Activated gamma-delta T cell treated with Interleukin-2 at 50 U/mL for 16 hours (primary cell): ENCODE measurements around the gene BHLHE40.
"Not testable (repeated sequence)": the region's sequence is repeated elsewhere in the genome, so short reads cannot be mapped to it uniquely, and the experiment has no call there.

Experiments
- DNase-seq: peaks from one replicate; pipeline ENCODE4 v3.0.0-alpha.2; 2020

The BHLHE40 gene

DNA sequence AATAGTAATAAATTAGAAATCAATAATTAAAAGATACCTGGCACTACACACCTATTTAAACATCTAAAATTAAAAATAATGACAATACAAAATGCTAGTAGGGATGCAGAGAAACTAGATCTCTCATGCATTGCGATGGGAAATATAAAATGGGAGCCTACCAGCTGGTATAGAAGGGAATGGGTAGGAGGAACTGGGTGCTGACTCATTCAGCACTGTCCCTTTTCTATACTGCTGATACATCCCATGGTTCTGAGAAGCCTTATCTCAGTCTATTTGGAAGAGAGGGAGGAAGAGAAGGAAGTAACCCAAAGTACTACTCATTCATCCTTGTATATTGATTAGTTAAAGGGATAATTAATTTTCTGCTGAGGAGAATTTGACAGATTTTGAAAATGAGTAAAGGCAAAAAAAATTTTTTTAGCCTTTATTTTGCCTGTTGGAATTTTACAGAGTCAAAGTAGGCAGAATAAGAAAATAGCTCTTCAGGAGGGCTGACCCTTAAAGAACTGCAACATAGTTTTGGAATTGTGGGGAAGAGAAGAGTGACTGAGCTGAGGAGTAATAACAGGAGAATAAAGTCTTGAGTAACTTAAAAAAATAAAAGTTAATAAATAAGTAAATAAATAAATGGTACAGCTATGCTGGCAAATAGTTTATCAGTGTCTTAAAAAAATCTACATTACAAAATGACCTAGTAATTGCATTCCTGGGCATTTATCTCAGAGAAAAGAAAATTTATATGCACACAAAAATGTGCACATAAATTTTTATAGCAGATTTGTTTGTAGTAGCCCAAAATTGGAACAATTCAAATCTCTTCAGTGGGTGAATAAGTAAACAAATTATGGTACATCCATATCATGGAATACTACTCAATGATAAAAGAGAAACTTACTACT is 15.3 kb upstream of the BHLHE40 start:
- DNase-seq: no peak

DNA sequence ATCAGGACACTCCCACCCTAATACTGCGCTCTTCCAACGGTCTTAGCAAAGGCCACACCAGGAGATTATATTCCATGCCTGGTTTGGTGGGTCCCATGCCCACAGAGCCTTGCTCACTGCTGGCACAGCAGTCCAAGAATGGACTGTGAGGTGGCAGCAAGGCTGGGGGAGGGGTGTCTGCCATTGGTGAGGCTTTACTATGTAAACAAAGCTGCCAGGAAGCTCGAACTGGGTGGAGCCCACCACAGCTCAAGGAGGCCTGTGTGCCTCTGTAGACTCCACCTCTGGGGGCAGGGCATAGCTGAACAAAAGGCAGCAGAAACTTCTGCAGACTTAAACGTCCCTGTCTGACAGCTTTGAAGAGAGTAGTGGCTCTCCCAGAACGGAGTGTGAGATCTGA is 13.2 kb upstream of the BHLHE40 start:
- DNase-seq: peak; percentile 59

- not testable (repeated sequence) for DNase-seq
Observed at GRCh38 chr3:4967683-4968082, 11.6 kb upstream of the BHLHE40 start.

DNA sequence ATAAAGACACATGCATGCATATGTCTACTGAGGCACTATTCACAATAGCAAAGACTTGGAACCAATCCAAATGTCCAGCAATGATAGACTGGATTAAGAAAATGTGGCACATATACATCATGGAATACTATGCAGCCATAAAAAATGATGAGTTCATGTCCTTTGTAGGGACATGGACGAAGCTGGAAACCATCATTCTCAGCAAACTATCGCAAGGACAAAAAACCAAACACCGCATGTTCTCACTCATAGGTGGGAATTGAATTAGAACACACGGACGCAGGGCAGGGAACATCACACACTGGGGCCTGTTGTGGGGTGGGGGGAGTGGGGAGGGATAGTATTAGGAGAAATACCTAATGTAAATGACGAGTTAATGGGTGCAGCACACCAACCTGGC is 7.8 kb upstream of the BHLHE40 start:
- DNase-seq: not testable (repeated sequence)

GRCh38 chr3:4971838-4972237 is 7.4 kb upstream of the BHLHE40 start:
- DNase-seq: no peak

GRCh38 chr3:4972652-4973643 is 6.3 kb upstream of the BHLHE40 start:
- no peak for DNase-seq

DNA sequence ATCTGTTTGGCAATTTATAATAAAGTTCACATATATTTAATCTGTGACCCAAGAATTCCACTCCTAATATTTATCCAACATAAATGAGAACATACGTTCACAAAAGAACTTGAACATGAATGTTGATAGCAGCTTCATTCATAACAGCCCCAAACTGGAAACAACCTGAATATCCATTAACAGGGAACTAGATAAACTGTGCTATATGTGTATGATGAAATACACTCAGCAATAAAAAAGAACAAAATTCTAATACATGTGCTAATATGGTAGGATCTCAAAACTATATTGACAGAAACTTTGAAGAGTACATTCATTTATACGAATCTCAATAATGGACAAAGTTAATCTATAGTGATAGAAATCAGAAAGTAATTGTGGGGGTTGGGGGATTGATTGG is 5.1 kb upstream of the BHLHE40 start:
- no peak for DNase-seq

GRCh38 chr3:4976109-4976508 is 3.1 kb upstream of the BHLHE40 start:
- no peak for DNase-seq

DNA sequence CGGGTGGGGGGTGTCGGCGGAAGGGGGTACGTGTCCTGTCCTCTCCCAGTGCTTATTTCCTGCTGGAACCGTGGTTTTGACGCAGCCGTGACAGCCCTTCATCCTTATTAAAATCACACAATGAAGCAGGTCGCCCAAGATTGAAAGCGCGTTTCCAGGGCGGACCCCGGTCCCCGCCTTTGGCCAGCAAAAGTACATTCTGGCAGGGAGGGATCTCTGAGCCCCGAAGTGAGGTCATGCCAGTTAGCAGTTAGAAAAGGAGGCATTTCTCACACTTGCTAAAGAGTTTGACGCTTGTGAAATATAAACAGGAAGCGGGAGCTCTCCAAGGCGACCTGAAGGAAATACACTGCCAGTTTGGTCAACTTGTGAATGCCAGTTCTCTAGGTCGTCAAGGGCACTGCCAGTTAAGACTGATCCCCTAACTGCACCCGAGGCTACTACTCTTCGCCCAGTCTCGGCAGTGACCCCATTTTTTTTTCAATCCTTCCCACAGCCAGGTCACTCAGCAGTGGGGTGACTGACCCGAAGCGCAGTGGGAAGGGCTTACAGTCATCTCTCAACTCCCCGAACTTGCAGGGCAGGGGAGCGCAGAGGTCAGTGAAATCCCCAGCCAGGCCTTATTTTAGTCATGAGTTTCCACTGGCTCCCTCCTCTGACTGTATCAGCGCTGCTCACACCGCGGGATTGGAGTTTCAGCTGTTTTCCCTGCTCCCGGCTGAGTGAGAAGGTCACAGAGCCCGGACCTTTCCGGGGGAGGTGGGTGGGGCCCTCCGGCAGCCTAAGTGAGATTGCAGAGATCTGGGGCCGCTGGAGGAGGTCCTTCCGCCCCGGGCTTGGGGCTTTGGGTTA is 2.0 kb upstream of the BHLHE40 start:
- peak; percentile 56 for DNase-seq

- DNase-seq: no peak
Observed at GRCh38 chr3:4977853-4978203, 1.4 kb upstream of the BHLHE40 start.

- peak; percentile 72 for DNase-seq
Observed at GRCh38 chr3:4978204-4978965, 852 bp upstream of the BHLHE40 start.

DNA sequence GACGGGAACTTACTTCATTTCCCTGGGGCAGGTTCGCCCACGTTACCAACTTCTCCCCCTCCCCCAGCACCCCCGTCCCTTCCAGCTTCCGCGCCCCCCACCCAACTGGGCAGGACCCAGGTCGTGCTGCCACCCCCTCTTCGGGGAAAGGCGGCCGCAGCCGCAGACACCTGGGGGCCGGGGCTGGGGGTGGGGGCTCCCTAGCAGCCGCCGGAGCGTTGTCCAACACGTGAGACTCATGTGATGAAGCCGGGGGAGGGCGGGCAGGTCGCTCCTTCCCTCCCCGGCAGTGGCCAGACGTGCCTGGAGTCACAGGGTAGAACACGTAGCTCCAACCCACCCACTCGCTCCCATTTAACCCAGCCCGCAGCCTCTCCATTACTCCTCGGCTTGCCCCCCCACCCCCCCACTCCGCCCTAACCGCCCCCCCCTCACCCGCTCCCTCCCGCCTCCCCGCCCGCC is 240 bp upstream of the BHLHE40 start:
- peak; percentile 89 for DNase-seq

GRCh38 chr3:4980229-4981203 is 1.3 kb downstream of the BHLHE40 start:
- DNase-seq: peak; percentile 88

DNA sequence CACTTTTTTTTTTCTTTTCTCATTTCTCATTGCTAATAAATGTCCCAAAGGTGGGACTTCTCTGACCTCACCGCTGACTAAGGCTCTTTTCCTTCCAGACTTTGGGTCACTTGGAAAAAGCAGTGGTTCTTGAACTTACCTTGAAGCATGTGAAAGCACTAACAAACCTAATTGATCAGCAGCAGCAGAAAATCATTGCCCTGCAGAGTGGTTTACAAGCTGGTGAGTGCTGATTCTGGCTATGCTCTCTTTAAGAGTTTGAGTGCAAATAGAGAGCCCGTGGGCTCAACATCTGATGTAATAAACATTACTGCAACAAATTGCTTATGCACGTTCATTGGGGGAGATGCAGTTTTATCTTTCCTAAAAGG is 2.0 kb downstream of the BHLHE40 start:
- DNase-seq: no peak

DNA sequence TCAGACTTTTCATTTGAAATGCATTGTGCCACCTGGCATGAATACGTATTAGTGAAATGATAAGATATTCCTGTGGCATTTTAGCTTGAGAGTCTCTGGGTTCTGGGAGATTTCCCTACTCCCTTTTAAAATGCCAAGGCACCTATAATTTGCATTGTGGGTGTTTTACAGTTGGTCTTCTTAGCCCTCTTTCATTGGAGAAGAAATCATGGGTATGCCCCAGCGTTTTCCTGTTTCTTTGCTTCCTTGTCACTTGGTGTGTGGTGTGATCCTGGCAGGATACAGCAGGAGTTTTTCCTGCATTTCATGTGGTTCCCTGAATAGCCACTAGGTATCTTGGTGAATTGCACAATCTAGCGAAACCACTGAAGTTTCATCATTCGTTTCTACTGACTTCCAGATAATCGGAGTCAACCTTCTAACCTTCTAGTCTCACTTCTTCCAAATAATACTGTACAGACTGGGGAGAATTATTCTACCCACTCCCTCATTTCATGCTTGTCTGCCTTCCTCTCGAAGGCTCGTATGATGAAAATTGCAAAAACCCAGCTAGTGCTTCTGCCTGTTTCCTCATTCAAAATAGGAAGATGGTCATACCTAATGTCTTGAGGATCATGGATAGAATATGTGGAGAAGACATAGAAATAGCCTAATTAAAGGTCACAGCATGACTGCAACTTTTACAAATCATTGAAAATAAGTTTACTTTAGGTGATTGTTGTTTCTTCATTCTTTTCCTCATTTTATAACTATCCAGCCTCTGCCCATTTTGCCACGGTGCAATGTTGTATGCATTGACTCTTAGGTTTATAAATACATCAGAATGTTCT is 2.6 kb downstream of the BHLHE40 start:
- no peak for DNase-seq

- DNase-seq: no peak
Observed at GRCh38 chr3:4982773-4983738, 3.8 kb downstream of the BHLHE40 start.

DNA sequence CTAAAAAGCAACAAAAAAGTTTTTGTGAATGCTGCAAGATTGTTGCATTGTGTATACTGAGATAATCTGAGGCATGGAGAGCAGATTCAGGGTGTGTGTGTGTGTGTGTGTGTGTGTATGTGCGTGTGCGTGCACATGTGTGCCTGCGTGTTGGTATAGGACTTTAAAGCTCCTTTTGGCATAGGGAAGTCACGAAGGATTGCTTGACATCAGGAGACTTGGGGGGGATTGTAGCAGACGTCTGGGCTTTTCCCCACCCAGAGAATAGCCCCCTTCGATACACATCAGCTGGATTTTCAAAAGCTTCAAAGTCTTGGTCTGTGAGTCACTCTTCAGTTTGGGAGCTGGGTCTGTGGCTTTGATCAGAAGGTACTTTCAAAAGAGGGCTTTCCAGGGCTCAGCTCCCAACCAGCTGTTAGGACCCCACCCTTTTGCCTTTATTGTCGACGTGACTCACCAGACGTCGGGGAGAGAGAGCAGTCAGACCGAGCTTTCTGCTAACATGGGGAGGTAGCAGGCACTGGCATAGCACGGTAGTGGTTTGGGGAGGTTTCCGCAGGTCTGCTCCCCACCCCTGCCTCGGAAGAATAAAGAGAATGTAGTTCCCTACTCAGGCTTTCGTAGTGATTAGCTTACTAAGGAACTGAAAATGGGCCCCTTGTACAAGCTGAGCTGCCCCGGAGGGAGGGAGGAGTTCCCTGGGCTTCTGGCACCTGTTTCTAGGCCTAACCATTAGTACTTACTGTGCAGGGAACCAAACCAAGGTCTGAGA is 4.7 kb downstream of the BHLHE40 start:
- DNase-seq: peak; percentile 76

GRCh38 chr3:4984511-4984864 is 5.3 kb downstream of the BHLHE40 start:
- DNase-seq: no peak
